ENCODE results near the gene SLC9A9.
"Not testable (repeated sequence)": the region's sequence is repeated elsewhere in the genome, so short reads cannot be mapped to it uniquely, and the experiment has no call there.

Gene SLC9A9

GRCh38 chr3:143447491-143447890 lies 400.8 kb downstream of the SLC9A9 start:
- Histone ChIP-seq H3K9me3 (ENCODE audit: control insufficient read depth, low read length) (no peaks in the 10 kb centered on the region), H3K36me3 (ENCODE audit: control insufficient read depth, insufficient read depth, low read length) (no peaks in the 10 kb centered on the region), H3K4me3 (ENCODE audit: insufficient read depth, low read depth, low read length, poor library complexity, severe bottlenecking) (no peak overlapping the region), H3K4me1 (ENCODE audit: control insufficient read depth, insufficient read depth, low read length, poor library complexity, severe bottlenecking) (no peaks in the 10 kb centered on the region), H3K27ac (ENCODE audit: insufficient read depth, low read length, poor library complexity, severe bottlenecking) (no peak overlapping the region), H3K27me3 (replicated peaks; ENCODE audit: control insufficient read depth, insufficient read depth, low read length, poor library complexity, severe bottlenecking) (no peaks in the 10 kb centered on the region)
- no peak for DNase-seq

GRCh38 chr3:143445118-143445517 lies 403.1 kb downstream of the SLC9A9 start:
- H3K27ac ChIP-seq (ENCODE audit: insufficient read depth, low read length, poor library complexity, severe bottlenecking), result no peak overlapping the region
- no peaks in the 10 kb centered on the region for H3K9me3 ChIP-seq (ENCODE audit: control insufficient read depth, low read length)
- no peaks in the 10 kb centered on the region for H3K27me3 ChIP-seq (replicated peaks; ENCODE audit: control insufficient read depth, insufficient read depth, low read length, poor library complexity, severe bottlenecking)
- no peak overlapping the region for H3K4me3 ChIP-seq (ENCODE audit: insufficient read depth, low read depth, low read length, poor library complexity, severe bottlenecking)
- H3K4me1 ChIP-seq (ENCODE audit: control insufficient read depth, insufficient read depth, low read length, poor library complexity, severe bottlenecking), result no peaks in the 10 kb centered on the region
- DNase-seq, result no peak
- no peaks in the 10 kb centered on the region for H3K36me3 ChIP-seq (ENCODE audit: control insufficient read depth, insufficient read depth, low read length)

- Histone ChIP-seq H3K27ac (ENCODE audit: insufficient read depth, low read length, poor library complexity, severe bottlenecking) (no peak overlapping the region), H3K9me3 (ENCODE audit: control insufficient read depth, low read length) (no peaks in the 10 kb centered on the region), H3K27me3 (replicated peaks; ENCODE audit: control insufficient read depth, insufficient read depth, low read length, poor library complexity, severe bottlenecking) (no peaks in the 10 kb centered on the region), H3K4me3 (ENCODE audit: insufficient read depth, low read depth, low read length, poor library complexity, severe bottlenecking) (no peak overlapping the region), H3K4me1 (ENCODE audit: control insufficient read depth, insufficient read depth, low read length, poor library complexity, severe bottlenecking) (no peaks in the 10 kb centered on the region), H3K36me3 (ENCODE audit: control insufficient read depth, insufficient read depth, low read length) (no peaks in the 10 kb centered on the region)
- DNase-seq, result no peak
Observed at GRCh38 chr3:143443851-143444331, 404.4 kb downstream of the SLC9A9 start.

- Histone ChIP-seq H3K4me3 (ENCODE audit: insufficient read depth, low read depth, low read length, poor library complexity, severe bottlenecking) (no peak overlapping the region), H3K9me3 (ENCODE audit: control insufficient read depth, low read length) (no peaks in the 10 kb centered on the region), H3K27ac (ENCODE audit: insufficient read depth, low read length, poor library complexity, severe bottlenecking) (no peak overlapping the region), H3K27me3 (replicated peaks; ENCODE audit: control insufficient read depth, insufficient read depth, low read length, poor library complexity, severe bottlenecking) (no peaks in the 10 kb centered on the region), H3K4me1 (ENCODE audit: control insufficient read depth, insufficient read depth, low read length, poor library complexity, severe bottlenecking) (no peaks in the 10 kb centered on the region), H3K36me3 (ENCODE audit: control insufficient read depth, insufficient read depth, low read length) (no peaks in the 10 kb centered on the region)
- no peak for DNase-seq
Observed at GRCh38 chr3:143442814-143443447, 405.3 kb downstream of the SLC9A9 start.

GRCh38 chr3:143441516-143442171 lies 406.6 kb downstream of the SLC9A9 start:
- Histone ChIP-seq H3K27me3 (replicated peaks; ENCODE audit: control insufficient read depth, insufficient read depth, low read length, poor library complexity, severe bottlenecking) (no peaks in the 10 kb centered on the region), H3K36me3 (ENCODE audit: control insufficient read depth, insufficient read depth, low read length) (no peaks in the 10 kb centered on the region), H3K27ac (ENCODE audit: insufficient read depth, low read length, poor library complexity, severe bottlenecking) (no peak overlapping the region), H3K9me3 (ENCODE audit: control insufficient read depth, low read length) (no peaks in the 10 kb centered on the region), H3K4me3 (ENCODE audit: insufficient read depth, low read depth, low read length, poor library complexity, severe bottlenecking) (no peak overlapping the region), H3K4me1 (ENCODE audit: control insufficient read depth, insufficient read depth, low read length, poor library complexity, severe bottlenecking) (no peaks in the 10 kb centered on the region)
- DNase-seq, result no peak

GRCh38 chr3:143439817-143440216 lies 408.5 kb downstream of the SLC9A9 start:
- no peaks in the 10 kb centered on the region for H3K27me3 ChIP-seq (replicated peaks; ENCODE audit: control insufficient read depth, insufficient read depth, low read length, poor library complexity, severe bottlenecking)
- no peaks in the 10 kb centered on the region for H3K4me1 ChIP-seq (ENCODE audit: control insufficient read depth, insufficient read depth, low read length, poor library complexity, severe bottlenecking)
- no peaks in the 10 kb centered on the region for H3K9me3 ChIP-seq (ENCODE audit: control insufficient read depth, low read length)
- no peak for DNase-seq
- H3K36me3 ChIP-seq (ENCODE audit: control insufficient read depth, insufficient read depth, low read length), result no peaks in the 10 kb centered on the region
- no peak overlapping the region for H3K27ac ChIP-seq (ENCODE audit: insufficient read depth, low read length, poor library complexity, severe bottlenecking)
- H3K4me3 ChIP-seq (ENCODE audit: insufficient read depth, low read depth, low read length, poor library complexity, severe bottlenecking), result no peak overlapping the region

- no peaks in the 10 kb centered on the region for H3K9me3 ChIP-seq (ENCODE audit: control insufficient read depth, low read length)
- no peaks in the 10 kb centered on the region for H3K4me1 ChIP-seq (ENCODE audit: control insufficient read depth, insufficient read depth, low read length, poor library complexity, severe bottlenecking)
- no peak overlapping the region for H3K27ac ChIP-seq (ENCODE audit: insufficient read depth, low read length, poor library complexity, severe bottlenecking)
- no peaks in the 10 kb centered on the region for H3K27me3 ChIP-seq (replicated peaks; ENCODE audit: control insufficient read depth, insufficient read depth, low read length, poor library complexity, severe bottlenecking)
- no peaks in the 10 kb centered on the region for H3K36me3 ChIP-seq (ENCODE audit: control insufficient read depth, insufficient read depth, low read length)
- no peak for DNase-seq
- no peak overlapping the region for H3K4me3 ChIP-seq (ENCODE audit: insufficient read depth, low read depth, low read length, poor library complexity, severe bottlenecking)
Observed at GRCh38 chr3:143437405-143437804, 410.9 kb downstream of the SLC9A9 start.

- no peak overlapping the region for H3K27ac ChIP-seq (ENCODE audit: insufficient read depth, low read length, poor library complexity, severe bottlenecking)
- no peaks in the 10 kb centered on the region for H3K27me3 ChIP-seq (replicated peaks; ENCODE audit: control insufficient read depth, insufficient read depth, low read length, poor library complexity, severe bottlenecking)
- H3K36me3 ChIP-seq (ENCODE audit: control insufficient read depth, insufficient read depth, low read length), result no peaks in the 10 kb centered on the region
- no peaks in the 10 kb centered on the region for H3K4me1 ChIP-seq (ENCODE audit: control insufficient read depth, insufficient read depth, low read length, poor library complexity, severe bottlenecking)
- no peaks in the 10 kb centered on the region for H3K9me3 ChIP-seq (ENCODE audit: control insufficient read depth, low read length)
- H3K4me3 ChIP-seq (ENCODE audit: insufficient read depth, low read depth, low read length, poor library complexity, severe bottlenecking), result no peak overlapping the region
- no peak for DNase-seq
Observed at GRCh38 chr3:143436231-143436930, 411.9 kb downstream of the SLC9A9 start.

- Histone ChIP-seq H3K27me3 (replicated peaks; ENCODE audit: control insufficient read depth, insufficient read depth, low read length, poor library complexity, severe bottlenecking) (no peaks in the 10 kb centered on the region), H3K9me3 (ENCODE audit: control insufficient read depth, low read length) (no peaks in the 10 kb centered on the region), H3K36me3 (ENCODE audit: control insufficient read depth, insufficient read depth, low read length) (no peaks in the 10 kb centered on the region), H3K4me3 (ENCODE audit: insufficient read depth, low read depth, low read length, poor library complexity, severe bottlenecking) (no peak overlapping the region), H3K4me1 (ENCODE audit: control insufficient read depth, insufficient read depth, low read length, poor library complexity, severe bottlenecking) (no peaks in the 10 kb centered on the region), H3K27ac (ENCODE audit: insufficient read depth, low read length, poor library complexity, severe bottlenecking) (no peak overlapping the region)
- no peak for DNase-seq
Observed at GRCh38 chr3:143433787-143434378, 414.4 kb downstream of the SLC9A9 start.

GRCh38 chr3:143431298-143431697 lies 417.0 kb downstream of the SLC9A9 start:
- DNase-seq; H3K27ac ChIP-seq (ENCODE audit: insufficient read depth, low read length, poor library complexity, severe bottlenecking); H3K36me3 ChIP-seq (ENCODE audit: control insufficient read depth, insufficient read depth, low read length); H3K4me1 ChIP-seq (ENCODE audit: control insufficient read depth, insufficient read depth, low read length, poor library complexity, severe bottlenecking); H3K9me3 ChIP-seq (ENCODE audit: control insufficient read depth, low read length); H3K27me3 ChIP-seq (replicated peaks; ENCODE audit: control insufficient read depth, insufficient read depth, low read length, poor library complexity, severe bottlenecking); H3K4me3 ChIP-seq (ENCODE audit: insufficient read depth, low read depth, low read length, poor library complexity, severe bottlenecking): not testable (repeated sequence)

Data from effector memory CD4-positive, alpha-beta T cell (primary cell).